Naive thymus-derived CD4-positive, alpha-beta T cell (primary cell): ENCODE data around the gene MYRFL. TPM values are rescaled to one million over a fixed set of nuclear protein-coding genes. Genes with fewer than 3 reads are reported as not detected.
"Not testable (repeated sequence)": the region's sequence is repeated elsewhere in the genome, so short reads cannot be mapped to it uniquely, and the experiment has no call there.

Experiments
- ATAC-seq: fragments of 150-1000 bp; cut with Tn5 transposase; 2 replicates; pipeline ENCODE4 v1.10.0; 2021; ENCODE audit warnings: mild to moderate bottlenecking, moderate library complexity
- CTCF ChIA-PET: fragments of 350-600 bp; sonication (Branson Sonifier 250); formaldehyde crosslinking; loops from one replicate; lab custom pipeline; 2021; ENCODE audit warnings: antibody characterized with exemption; lab: Charles Lee
- POLR2A ChIA-PET: fragments of 350-600 bp; sonication (Branson Sonifier 250); formaldehyde crosslinking; loops from one replicate; lab custom pipeline; 2021; ENCODE audit warnings: antibody characterized with exemption, inconsistent platforms; lab: Charles Lee
- DNase-seq, 9 donors: peaks; one replicate each; pipeline versions ENCODE4 v3.0.0 to v3.0.0-alpha.2; 2020 to 2022; ENCODE audit warnings: mixed read lengths in 1 of 9
- H3K27ac ChIP-seq: one replicate; pipeline ENCODE4 v1.7.0; 2013; ENCODE audit warnings: mild to moderate bottlenecking, low read depth, low read length, moderate library complexity
- H3K27me3 ChIP-seq, 2 donors: one replicate each; pipeline ENCODE4 v1.7.0; 2013; ENCODE audit warnings: low read length in 2 of 2, mild to moderate bottlenecking in 2 of 2, moderate library complexity in 2 of 2; ENCODE audit not compliant: control insufficient read depth in 2 of 2, insufficient read depth in 2 of 2
- H3K36me3 ChIP-seq, 3 experiments: 1 replicate in 2 of 3; 2 replicates in 1 of 3; pipeline ENCODE4 v1.7.0; 2013; ENCODE audit warnings: low read length in 3 of 3, mild to moderate bottlenecking in 3 of 3, moderate library complexity in 1 of 3; ENCODE audit not compliant: insufficient read depth in 3 of 3, control insufficient read depth in 2 of 3
- H3K4me1 ChIP-seq, 2 donors: one replicate each; pipeline ENCODE4 v1.7.0; 2013; ENCODE audit warnings: low read length in 2 of 2, mild to moderate bottlenecking in 2 of 2, moderate library complexity in 1 of 2; ENCODE audit not compliant: control insufficient read depth in 2 of 2, insufficient read depth in 2 of 2
- H3K4me3 ChIP-seq: 2 replicates; pipeline ENCODE4 v1.7.0; 2013; ENCODE audit warnings: mild to moderate bottlenecking, low read length
- H3K9me3 ChIP-seq, 3 experiments: 1 replicate in 2 of 3; 2 replicates in 1 of 3; pipeline ENCODE4 v1.7.0; 2013; ENCODE audit warnings: low read length in 3 of 3; ENCODE audit not compliant: control insufficient read depth in 2 of 3
- H3K27ac Mint-ChIP-seq, 9 donors: one replicate each; pipeline ENCODE4 v1.8.0; 2020 to 2022; ENCODE audit warnings: mixed read lengths in 9 of 9, mild to moderate bottlenecking in 8 of 9, moderate library complexity in 5 of 9, inconsistent platforms in 2 of 9
- H3K27me3 Mint-ChIP-seq, 5 donors: one replicate each; pipeline ENCODE4 v1.8.0; 2021 to 2022; ENCODE audit warnings: mixed read lengths in 5 of 5, mild to moderate bottlenecking in 1 of 5
- H3K36me3 Mint-ChIP-seq, 5 donors: one replicate each; pipeline ENCODE4 v1.8.0; 2020 to 2022; ENCODE audit warnings: mixed read lengths in 5 of 5, mild to moderate bottlenecking in 3 of 5, inconsistent platforms in 1 of 5
- H3K4me1 Mint-ChIP-seq, 7 donors: one replicate each; pipeline ENCODE4 v1.8.0; 2020 to 2022; ENCODE audit warnings: mixed read lengths in 7 of 7, mild to moderate bottlenecking in 3 of 7, inconsistent platforms in 1 of 7
- H3K4me3 Mint-ChIP-seq, 10 donors: one replicate each; pipeline ENCODE4 v1.8.0; 2020 to 2022; ENCODE audit warnings: mild to moderate bottlenecking in 10 of 10, mixed read lengths in 10 of 10, moderate library complexity in 6 of 10, inconsistent platforms in 2 of 10
- H3K9me3 Mint-ChIP-seq, 11 donors: one replicate each; pipeline ENCODE4 v1.8.0; 2020 to 2022; ENCODE audit warnings: mixed read lengths in 11 of 11, mild to moderate bottlenecking in 4 of 11, inconsistent platforms in 1 of 11, moderate library complexity in 1 of 11
- intact Hi-C, 2 donors: fragments of 100-400 bp; cut with micrococcal nuclease; formaldehyde crosslinking; loops; one replicate each; pipeline ENCODE4 v1.15.1; 2023
- polyA plus RNA-seq, 2 donors: library from polyadenylated mRNA; unstranded; fragments of 300-500 nt; fragmentation: Illumina TruSeq; gene quantifications; one replicate each; pipeline ENCODE4 v1.2.3, GENCODE V29; 2021
- total RNA-seq, 6 experiments: library from RNA in 5 of 6; stranded (reverse) in 5 of 6; gene quantifications; 1 replicate in 5 of 6; 2 replicates in 1 of 6; pipeline ENCODE4 v1.2.3 and lab custom pipeline; 2021 to 2026

The MYRFL gene
- total RNA-seq (under 1 TPM in 1 of 5 experiments, not detected in 4; 0.24 TPM), polyA plus RNA-seq (not detected), total RNA-seq (lab: John Stamatoyannopoulos, UW) (not detected)

DNA sequence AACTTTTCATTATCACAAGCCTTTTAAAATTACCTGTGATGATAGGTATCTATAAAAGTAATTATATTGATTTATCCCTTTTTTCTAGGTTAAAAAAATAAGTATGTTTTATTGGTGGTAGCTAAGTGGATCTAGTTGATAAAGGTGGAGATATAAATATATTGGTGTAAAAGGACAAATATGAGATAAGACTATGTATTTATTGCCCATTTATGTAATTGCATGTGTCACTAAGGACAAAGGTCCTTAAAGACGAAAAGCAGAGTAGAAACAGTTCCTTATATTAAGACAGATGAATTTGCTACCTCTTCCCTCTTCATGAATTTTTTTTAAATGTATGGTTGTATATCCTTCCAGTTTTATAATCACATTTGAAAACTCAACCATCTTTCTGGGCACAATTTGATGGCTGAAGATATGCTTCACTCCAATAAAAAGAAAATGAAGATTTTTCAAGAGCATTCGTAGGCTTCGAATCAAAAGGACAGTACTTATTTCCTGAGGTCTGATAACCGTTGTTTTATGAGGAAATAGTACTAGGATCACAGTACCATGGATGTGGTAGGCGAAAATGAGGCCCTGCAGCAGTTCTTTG, at the start of gene MYRFL:
Gene MYRFL (plus strand): TSS at position 262 of the 595 bp plus-strand sequence. CDS start 291 bp downstream, at position 553.
- H3K4me1 Mint-ChIP-seq, result no peaks in the 10 kb centered on the region
- no peak within 1 kb of the TSS for H3K4me3 ChIP-seq
- no peak within 1 kb of the TSS for H3K27ac Mint-ChIP-seq
- H3K9me3 Mint-ChIP-seq, result peaks cover 0 to 2% (median 0%) of the 10 kb centered on the region in 11 donors
- ChIA-PET POLR2A (no interaction called here), CTCF (no interaction called here)
- H3K4me3 Mint-ChIP-seq, result no peak within 1 kb of the TSS
- DNase-seq, result no peak
- no peaks in the 10 kb centered on the region for H3K36me3 ChIP-seq
- no peaks in the 10 kb centered on the region for H3K9me3 ChIP-seq
- no peaks in the 10 kb centered on the region for H3K36me3 Mint-ChIP-seq
- intact Hi-C loops, result no loop called here
- H3K27me3 ChIP-seq, result no peaks in the 10 kb centered on the region
- ATAC-seq, result no peak
- H3K4me1 ChIP-seq, result no peaks in the 10 kb centered on the region
- peaks cover 6 to 36% (median 19%) of the 10 kb centered on the region in 5 donors for H3K27me3 Mint-ChIP-seq
- no peak within 1 kb of the TSS for H3K27ac ChIP-seq

DNA sequence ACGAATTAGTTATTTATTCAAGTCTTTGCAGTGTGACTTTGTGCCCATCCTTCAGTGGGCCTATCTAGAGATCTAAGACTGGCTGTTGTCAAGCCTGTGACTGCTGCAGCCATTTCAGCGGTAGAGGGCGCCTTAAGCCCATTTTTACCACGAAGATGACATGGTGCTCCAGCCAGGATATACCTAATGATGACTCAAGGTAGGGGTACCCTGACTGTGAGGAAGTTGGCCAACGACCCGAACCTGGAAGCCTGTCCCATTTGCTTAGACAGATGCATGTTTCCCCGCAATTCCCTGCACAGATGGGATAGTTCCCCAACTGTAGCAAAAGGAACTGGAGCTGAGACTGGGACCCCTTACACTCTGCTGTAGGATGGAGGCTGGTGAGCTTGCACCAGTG, 45.1 kb upstream of the MYRFL start:
- Histone ChIP-seq H3K4me3 (no peak overlapping the region), H3K4me1 (no peaks in the 10 kb centered on the region), H3K27me3 (no peaks in the 10 kb centered on the region), H3K27ac (no peak overlapping the region), H3K9me3 (no peaks in the 10 kb centered on the region), H3K36me3 (peaks cover 0 to under 1% (median 0%) of the 10 kb centered on the region in 3 experiments)
- Mint-ChIP-seq H3K36me3 (peaks cover 9 to 51% (median 43%) of the 10 kb centered on the region in 5 donors), H3K4me1 (peaks cover 0 to 21% (median 13%) of the 10 kb centered on the region in 7 donors), H3K27ac (no peak overlapping the region), H3K27me3 (no peaks in the 10 kb centered on the region), H3K9me3 (peaks cover 3 to 38% (median 15%) of the 10 kb centered on the region in 11 donors), H3K4me3 (no peak overlapping the region)
- ChIA-PET POLR2A (no interaction called here), CTCF (interaction anchor here (0.7 kb wide), 1 partner anchor 25 kb away, joined by 3 read pairs; no protein-coding TSS in a partner anchor)
- DNase-seq (no peak), ATAC-seq (no peak)
- intact Hi-C loops, result no loop called here

DNA sequence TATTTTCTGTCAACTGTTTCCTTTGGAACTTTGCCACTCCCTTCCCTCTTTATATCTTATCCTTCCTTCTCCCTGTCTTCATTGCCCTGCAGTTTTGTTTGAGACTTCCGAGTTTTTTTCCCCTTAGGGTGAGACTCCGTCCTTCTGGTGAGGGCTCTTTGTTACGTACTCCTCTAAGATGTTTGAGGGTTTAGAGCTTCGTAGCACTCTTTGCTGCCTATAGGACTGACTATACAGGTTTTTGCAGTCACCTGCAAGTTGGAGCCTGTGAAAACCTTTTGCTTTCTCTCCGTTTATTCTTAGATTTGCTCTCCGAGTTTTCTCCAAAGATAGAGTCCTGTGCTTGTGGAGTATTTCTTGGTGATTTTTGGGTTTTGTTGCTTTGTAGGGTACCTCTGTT, 41.7 kb upstream of the MYRFL start:
- no peaks in the 10 kb centered on the region for H3K27me3 ChIP-seq
- POLR2A ChIA-PET, result no interaction called here
- peaks cover 9 to 83% (median 76%) of the 10 kb centered on the region in 5 donors for H3K36me3 Mint-ChIP-seq
- ATAC-seq, result no peak
- no peak overlapping the region for H3K4me3 ChIP-seq
- H3K36me3 ChIP-seq, result peaks cover 0 to 9% (median 9%) of the 10 kb centered on the region in 3 experiments
- H3K27me3 Mint-ChIP-seq, result no peaks in the 10 kb centered on the region
- peaks cover 3 to 38% (median 18%) of the 10 kb centered on the region in 11 donors for H3K9me3 Mint-ChIP-seq
- no peaks in the 10 kb centered on the region for H3K9me3 ChIP-seq
- intact Hi-C loops, result no loop called here
- H3K27ac Mint-ChIP-seq, result no peak overlapping the region
- no peak for DNase-seq
- H3K4me3 Mint-ChIP-seq, result no peak overlapping the region
- H3K4me1 Mint-ChIP-seq, result peaks cover 0 to 21% (median 13%) of the 10 kb centered on the region in 7 donors
- no peaks in the 10 kb centered on the region for H3K4me1 ChIP-seq
- no peak overlapping the region for H3K27ac ChIP-seq
- CTCF ChIA-PET, result interaction anchor here (0.7 kb wide), 1 partner anchor 1963 kb away, joined by 4 read pairs; no protein-coding TSS in a partner anchor

DNA sequence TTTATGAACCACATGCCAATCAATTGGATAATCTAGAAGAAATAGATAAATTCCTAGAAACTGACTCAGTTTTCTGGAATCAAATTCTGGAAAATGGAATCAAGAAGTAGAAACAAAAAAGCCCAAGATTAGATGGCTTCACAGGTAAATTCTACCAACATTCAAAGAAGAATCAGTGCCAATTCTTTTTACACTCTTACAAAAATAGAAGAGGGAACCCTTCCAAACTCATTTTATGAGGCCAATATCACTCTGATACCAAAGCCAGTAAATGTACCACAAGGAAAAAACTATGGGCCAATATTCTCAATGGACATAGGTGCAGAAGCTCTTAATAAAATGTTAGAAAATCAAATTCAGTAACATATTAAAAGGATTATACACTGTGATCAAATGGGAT, 35.7 kb upstream of the MYRFL start:
- CTCF ChIA-PET, result no interaction called here
- peaks cover 6 to 45% (median 22%) of the 10 kb centered on the region in 11 donors for H3K9me3 Mint-ChIP-seq
- intact Hi-C loops, result no loop called here
- peaks cover 0 to 12% (median 0%) of the 10 kb centered on the region in 3 experiments for H3K9me3 ChIP-seq
- peaks cover 0 to 1% (median 0%) of the 10 kb centered on the region in 7 donors for H3K4me1 Mint-ChIP-seq
- H3K4me1 ChIP-seq, result no peaks in the 10 kb centered on the region
- no peak overlapping the region for H3K4me3 Mint-ChIP-seq
- H3K36me3 ChIP-seq, result peaks cover 4 to 12% (median 9%) of the 10 kb centered on the region in 3 experiments
- POLR2A ChIA-PET, result no interaction called here
- H3K27ac Mint-ChIP-seq, result no peak overlapping the region
- ATAC-seq (no peak), DNase-seq (no peak)
- no peaks in the 10 kb centered on the region for H3K27me3 ChIP-seq
- no peaks in the 10 kb centered on the region for H3K27me3 Mint-ChIP-seq
- peaks cover 20 to 89% (median 87%) of the 10 kb centered on the region in 5 donors for H3K36me3 Mint-ChIP-seq
- no peak overlapping the region for H3K27ac ChIP-seq
- H3K4me3 ChIP-seq, result no peak overlapping the region

DNA sequence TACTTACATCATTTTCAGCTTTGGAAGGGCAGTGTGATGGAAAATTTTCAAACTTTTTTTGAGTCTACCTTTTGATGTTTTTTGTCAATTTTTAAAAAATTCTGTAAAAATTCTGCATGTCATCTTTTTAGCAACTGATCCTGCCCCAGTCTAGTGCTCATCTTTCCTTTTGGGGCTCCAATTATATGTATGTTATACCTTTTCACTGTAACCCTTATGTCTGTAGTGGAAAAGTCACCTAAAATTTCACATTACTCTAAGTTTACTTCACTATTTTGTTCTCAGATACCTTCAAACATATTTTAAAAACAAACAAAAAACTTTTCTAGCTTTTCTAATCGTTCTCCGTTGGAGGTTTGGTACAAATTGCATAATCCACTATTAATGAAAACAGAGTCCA, 32.5 kb upstream of the MYRFL start:
- intact Hi-C loops, result no loop called here
- ChIA-PET POLR2A (no interaction called here), CTCF (interaction anchor here (0.5 kb wide), 1 partner anchor 10 kb away, joined by 3 read pairs; no protein-coding TSS in a partner anchor)
- Histone ChIP-seq H3K9me3 (peaks cover 0 to 12% (median 0%) of the 10 kb centered on the region in 3 experiments), H3K4me1 (no peaks in the 10 kb centered on the region), H3K27ac (no peak overlapping the region), H3K4me3 (no peak overlapping the region), H3K27me3 (no peaks in the 10 kb centered on the region), H3K36me3 (peaks cover 4 to 17% (median 14%) of the 10 kb centered on the region in 3 experiments)
- Mint-ChIP-seq H3K27me3 (no peaks in the 10 kb centered on the region), H3K27ac (no peak overlapping the region), H3K4me3 (no peak overlapping the region), H3K36me3 (peaks cover 26 to 88% (median 84%) of the 10 kb centered on the region in 5 donors), H3K9me3 (peaks cover 9 to 63% (median 22%) of the 10 kb centered on the region in 11 donors), H3K4me1 (no peaks in the 10 kb centered on the region)
- ATAC-seq, result no peak
- DNase-seq, result no peak

DNA sequence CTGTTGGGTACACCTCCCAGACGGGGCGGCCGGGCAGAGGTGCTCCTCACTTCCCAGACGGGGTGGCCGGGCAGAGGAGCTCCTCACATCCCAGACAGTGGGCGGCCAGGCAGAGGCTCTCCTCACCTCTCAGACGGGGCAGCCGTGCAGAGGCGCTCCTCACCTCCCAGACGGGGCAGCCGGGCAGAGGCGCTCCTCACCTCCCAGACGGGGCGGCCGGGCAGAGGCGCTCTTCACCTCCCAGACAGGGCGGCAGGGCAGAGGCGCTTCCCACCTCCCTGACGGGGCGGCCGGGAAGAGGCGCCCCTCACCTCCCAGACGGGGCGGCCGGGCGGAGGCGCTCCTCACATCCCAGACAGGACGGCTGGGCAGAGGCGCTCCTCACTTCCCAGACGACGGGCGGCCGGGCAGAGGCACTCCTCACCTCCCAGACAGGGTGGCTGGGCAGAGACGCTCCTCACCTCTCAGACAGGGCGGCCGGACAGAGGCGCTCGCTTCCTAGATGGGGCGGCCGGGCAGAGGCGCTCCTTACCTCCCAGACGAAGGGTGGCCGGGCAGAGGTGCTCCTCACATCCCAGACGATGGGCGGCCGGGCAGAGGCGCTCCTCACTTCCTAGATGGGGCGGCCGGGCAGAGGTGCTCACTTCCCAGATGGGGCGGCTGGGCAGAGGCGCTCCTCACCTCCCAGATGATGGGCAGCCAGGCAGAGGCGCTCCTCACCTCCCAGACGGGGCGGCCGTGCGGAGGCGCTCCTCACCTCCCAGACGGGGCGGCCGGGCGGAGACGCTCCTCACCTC, 17.7 kb upstream of the MYRFL start:
- DNase-seq, CTCF ChIA-PET, H3K27me3 Mint-ChIP-seq, H3K36me3 ChIP-seq, H3K27me3 ChIP-seq, H3K4me3 Mint-ChIP-seq, H3K4me1 ChIP-seq, POLR2A ChIA-PET, intact Hi-C loops, H3K9me3 ChIP-seq, ATAC-seq, H3K4me3 ChIP-seq, H3K27ac ChIP-seq, H3K4me1 Mint-ChIP-seq, H3K27ac Mint-ChIP-seq: not testable (repeated sequence)
- peaks cover 23 to 78% (median 51%) of the 10 kb centered on the region in 5 donors for H3K36me3 Mint-ChIP-seq
- H3K9me3 Mint-ChIP-seq, result peaks cover 5 to 49% (median 23%) of the 10 kb centered on the region in 11 donors
